GM19455 (cell line): ENCODE data around the gene SPATA45.

ENCODE experiments used
- ATAC-seq: cut with Tn5 transposase; IDR thresholded peaks from one replicate; pipeline ENCODE4 v1.9.1; 2021; ENCODE audit not compliant: unreplicated experiment

Gene SPATA45

GRCh38 chr1:212833211-212834207, 13.9 kb downstream of the SPATA45 start:
- ATAC-seq, result peak; percentile 64

- ATAC-seq, result no peak
Observed at GRCh38 chr1:212828395-212828794, 19.1 kb downstream of the SPATA45 start.

- no peak for ATAC-seq
Observed at GRCh38 chr1:212827831-212828278, 19.6 kb downstream of the SPATA45 start.

- no peak for ATAC-seq
Observed at GRCh38 chr1:212827171-212827776, 20.2 kb downstream of the SPATA45 start.

- no peak for ATAC-seq
Observed at GRCh38 chr1:212825798-212826452, 21.5 kb downstream of the SPATA45 start.

GRCh38 chr1:212824201-212824600, 23.2 kb downstream of the SPATA45 start:
- ATAC-seq, result no peak

GRCh38 chr1:212822956-212823355, 24.5 kb downstream of the SPATA45 start:
- ATAC-seq, result no peak

DNA sequence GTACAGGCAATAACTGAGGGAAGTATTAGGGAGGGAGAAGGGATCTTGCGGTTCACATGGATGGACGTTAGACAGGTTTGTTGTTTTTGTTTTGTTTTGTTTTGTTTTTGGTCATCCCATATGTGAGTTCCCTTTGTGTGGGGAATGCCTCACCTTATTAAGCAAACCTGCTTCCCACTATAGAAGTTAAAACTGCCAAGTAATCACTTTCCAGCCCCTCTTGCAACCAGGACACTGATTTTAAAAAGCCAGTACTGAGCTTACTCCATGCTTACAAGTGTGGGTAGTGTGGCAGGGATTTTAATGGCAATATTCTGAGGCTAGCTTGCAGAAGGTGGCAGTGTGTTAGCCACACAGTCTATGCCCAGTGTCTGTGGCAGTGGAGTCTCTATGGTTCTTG, 26.5 kb downstream of the SPATA45 start:
- no peak for ATAC-seq

GRCh38 chr1:212819726-212820125, 27.7 kb downstream of the SPATA45 start:
- no peak for ATAC-seq

- ATAC-seq, result no peak
Observed at GRCh38 chr1:212816567-212817278, 30.7 kb downstream of the SPATA45 start.

DNA sequence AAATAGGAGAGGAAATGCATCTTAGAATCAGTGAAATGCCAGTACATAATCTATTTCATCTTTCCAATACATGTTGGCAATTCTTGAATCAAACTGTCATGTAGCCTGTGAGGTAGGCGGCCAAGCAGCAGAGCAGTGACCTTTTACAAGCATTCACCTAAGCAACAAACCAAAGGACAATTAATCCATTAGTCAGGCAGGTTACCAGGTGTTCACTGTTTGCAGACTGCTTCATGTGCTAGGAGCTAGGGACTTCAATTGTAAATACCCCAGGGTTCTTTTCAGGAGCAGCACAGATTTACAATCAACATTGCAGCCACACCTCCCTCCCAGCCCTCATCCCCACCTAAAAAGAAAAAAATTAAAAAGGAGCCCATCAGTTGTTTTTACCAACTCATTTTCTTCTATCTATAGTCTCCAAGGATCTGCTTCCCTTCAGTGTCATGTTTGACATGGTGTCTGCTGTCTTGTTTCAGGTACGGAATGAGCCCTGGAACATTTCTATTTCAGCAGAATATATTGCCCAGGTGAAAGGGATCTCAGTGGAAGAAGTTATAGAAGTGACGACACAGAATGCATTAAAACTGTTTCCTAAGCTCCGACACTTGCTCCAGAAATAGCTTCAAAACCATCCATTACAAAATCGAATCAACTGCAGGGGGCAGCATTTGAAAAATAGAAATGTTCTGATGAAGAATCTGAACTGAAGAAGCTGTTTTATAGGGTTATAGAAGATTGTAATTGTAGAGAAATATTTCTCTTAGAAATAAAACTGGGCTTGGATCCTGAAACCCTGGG, 32.7 kb downstream of the SPATA45 start:
- ATAC-seq, result no peak

- ATAC-seq, result no peak
Observed at GRCh38 chr1:212805767-212806166, 41.7 kb downstream of the SPATA45 start.

DNA sequence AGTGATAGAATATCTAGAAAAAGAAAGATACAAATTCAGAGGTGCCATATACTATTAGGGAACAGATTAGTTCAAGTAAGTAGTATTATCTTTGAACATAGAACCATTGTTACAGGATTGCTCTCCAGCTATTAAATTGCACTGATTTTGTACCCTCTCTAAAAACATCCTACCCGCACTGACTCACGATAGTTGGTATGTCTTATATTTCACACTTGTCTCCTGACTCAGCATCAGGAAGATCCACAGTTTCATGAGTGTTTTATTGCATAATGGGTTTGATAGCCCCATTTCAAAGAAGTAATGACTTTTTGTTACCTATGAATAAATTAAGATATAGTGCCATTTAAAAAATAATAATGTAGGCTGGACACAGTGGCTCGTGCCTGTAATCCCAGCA, 49.8 kb downstream of the SPATA45 start:
- ATAC-seq, result no peak

DNA sequence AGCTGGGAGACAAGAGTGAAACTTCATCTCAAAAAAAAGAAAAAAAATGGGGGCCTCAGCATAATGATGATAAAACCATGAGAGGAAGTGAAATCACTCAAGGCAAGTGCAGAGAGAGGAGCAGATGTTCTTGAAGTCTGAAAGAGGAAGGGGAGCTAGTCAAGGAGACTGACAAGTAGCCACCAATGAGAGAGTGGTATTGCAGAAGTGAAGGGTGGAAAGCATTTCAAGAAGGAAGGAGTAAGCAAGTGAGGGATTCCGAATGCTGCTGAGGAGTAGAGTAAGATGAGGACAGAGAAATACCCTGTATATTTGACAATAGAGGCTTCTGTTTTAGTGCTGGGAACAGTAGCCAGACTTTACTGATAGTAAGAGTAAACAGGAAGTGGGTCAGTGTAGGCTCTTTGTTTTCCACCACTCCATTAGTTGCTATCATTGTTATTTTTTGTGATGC, 52.9 kb downstream of the SPATA45 start:
- peak; percentile 84 for ATAC-seq

- ATAC-seq, result no peak
Observed at GRCh38 chr1:212792396-212792908, 55.0 kb downstream of the SPATA45 start.

- ATAC-seq, result peak; percentile 59
Observed at GRCh38 chr1:212791676-212792395, 55.6 kb downstream of the SPATA45 start, which contains the start of the genes NSL1 and TATDN3. NSL1 (minus strand) TSS chr1:212791777; CDS start chr1:212791763, 14 bp downstream. TATDN3 (plus strand) TSS chr1:212791894; CDS start chr1:212791922, 28 bp downstream.

GRCh38 chr1:212791261-212791675, 56.2 kb downstream of the SPATA45 start:
- ATAC-seq, result peak; percentile 27

DNA sequence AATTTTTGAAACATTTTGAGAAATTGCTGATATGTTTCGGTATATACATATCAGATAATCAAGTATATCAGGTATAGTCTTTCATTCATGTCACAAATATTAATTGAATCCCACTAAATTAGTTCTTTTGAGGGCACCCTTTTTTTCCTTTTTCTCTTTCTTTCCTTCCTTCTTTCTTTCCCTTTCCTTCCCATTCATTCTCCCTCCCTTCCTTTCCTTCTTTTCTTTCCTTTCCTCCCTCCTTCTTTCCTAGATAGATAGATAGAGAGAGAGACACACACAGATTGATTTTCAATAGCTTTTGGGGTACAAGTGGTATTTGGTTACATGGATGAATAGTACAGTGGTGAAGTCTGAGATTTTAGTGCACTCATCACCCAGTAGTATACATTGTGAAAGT, 61.6 kb downstream of the SPATA45 start:
- no peak for ATAC-seq

DNA sequence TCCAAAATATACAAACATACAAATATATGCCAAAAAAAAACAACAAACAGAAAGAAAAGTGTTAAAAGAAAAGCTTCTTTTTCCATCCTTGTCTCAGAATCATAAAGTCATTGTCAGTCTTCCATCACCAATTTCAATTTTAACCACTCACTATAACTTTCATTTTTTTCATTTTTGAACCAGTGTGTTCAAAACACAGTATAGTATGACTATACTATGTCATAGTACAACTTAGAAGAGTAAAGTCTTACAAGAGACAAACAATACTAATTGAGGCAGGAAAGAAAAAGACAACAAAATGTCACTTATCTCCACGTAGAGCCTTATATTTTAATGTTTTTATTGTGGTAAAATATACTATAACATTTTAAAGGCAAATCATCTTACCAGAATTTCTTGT, 63.5 kb downstream of the SPATA45 start:
- ATAC-seq, result no peak
